Activated CD4-positive, alpha-beta T cell treated with anti-CD3 and anti-CD28 coated beads, Interleukin-2, Interleukin-4, amounts not matched to agents 100 ng/mL and 50 ng/mL, durations not matched to agents 16 hours and 8 hours (primary cell): ENCODE measurements around the gene LRSAM1.
A peak's percentile ranks its signal among the peaks of the same experiment; 100 is the strongest.

Source experiments
- DNase-seq: peaks from one replicate; pipeline ENCODE4 v3.0.0-alpha.2; 2020; ENCODE audit warnings: low spot score

The LRSAM1 gene

DNA sequence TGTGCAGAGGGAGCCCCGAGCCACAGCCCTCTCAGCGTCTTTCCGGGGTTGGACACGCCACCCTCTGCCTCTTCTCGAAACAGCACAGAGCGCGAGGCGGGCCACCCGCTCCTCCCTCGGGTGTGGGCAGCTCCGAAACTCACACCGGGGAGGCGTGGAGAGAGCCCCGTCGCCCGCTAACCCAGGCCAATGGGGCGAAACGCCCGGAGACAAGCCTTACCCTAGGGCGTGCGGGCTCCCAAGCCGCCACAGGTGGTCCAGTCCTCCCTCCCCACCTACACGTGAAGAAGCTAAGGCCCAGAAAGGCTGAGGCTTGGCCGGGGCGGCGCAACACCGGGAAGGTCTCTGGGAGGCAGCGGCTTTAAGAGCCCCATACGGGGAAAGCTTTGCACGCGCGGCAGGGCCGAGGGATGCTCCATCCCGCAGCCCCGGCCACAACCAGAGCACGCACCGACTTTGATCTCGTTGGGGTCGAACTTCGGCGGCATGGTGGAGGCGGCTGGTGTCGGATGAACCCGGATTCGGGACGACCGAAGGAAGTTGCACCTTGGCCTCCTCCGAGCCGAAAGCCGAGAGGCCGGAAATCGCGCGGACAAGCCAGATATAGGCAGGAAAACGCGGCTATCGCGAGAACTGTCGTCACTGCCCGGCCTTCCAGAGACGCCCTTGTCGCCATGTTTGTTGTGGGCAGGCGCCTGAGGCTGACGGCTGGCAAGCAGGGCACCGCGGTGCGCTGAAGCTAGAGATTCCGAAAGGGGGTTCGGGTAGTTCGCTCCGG, at the start of gene LRSAM1, which contains the start of gene RPL12:
TSS of gene LRSAM1 (plus strand) at position 681 of the 778 bp plus-strand sequence. CDS start 3,018 bp downstream, outside the sequence.
TSS of gene RPL12 (minus strand) at position 577 of the 778 bp plus-strand sequence. CDS start at position 488, 89 bp downstream.
- DNase-seq, result peak; percentile 97

DNA sequence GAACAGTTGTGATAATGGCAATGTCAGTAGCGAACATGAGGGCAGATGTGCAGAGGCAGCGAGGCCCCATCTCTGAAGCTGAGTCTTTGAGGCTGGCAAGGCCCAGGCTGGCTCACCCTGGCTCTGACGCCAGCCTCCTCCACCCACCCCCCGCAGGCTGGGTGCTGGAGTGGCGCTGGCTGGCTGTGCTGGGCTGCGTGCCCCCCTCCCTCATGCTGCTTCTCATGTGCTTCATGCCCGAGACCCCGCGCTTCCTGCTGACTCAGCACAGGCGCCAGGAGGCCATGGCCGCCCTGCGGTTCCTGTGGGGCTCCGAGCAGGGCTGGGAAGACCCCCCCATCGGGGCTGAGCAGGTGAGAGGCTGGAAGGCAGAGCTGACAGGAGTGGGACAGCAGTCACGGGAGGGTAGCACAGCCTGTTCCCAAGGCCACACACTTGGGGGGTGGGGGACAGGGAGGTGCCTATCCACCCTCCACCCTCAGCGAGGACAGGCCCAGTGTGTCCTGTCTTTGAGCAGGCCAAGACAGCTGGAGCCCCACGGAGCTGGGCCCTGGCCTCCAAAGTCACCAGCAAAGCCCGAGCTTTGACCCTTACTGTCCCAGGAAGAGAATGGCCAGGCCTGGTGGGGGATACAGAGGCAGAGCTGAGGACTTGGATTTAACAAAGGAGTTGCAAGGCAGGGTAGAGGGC, 48.8 kb upstream of the LRSAM1 start:
- no peak for DNase-seq

DNA sequence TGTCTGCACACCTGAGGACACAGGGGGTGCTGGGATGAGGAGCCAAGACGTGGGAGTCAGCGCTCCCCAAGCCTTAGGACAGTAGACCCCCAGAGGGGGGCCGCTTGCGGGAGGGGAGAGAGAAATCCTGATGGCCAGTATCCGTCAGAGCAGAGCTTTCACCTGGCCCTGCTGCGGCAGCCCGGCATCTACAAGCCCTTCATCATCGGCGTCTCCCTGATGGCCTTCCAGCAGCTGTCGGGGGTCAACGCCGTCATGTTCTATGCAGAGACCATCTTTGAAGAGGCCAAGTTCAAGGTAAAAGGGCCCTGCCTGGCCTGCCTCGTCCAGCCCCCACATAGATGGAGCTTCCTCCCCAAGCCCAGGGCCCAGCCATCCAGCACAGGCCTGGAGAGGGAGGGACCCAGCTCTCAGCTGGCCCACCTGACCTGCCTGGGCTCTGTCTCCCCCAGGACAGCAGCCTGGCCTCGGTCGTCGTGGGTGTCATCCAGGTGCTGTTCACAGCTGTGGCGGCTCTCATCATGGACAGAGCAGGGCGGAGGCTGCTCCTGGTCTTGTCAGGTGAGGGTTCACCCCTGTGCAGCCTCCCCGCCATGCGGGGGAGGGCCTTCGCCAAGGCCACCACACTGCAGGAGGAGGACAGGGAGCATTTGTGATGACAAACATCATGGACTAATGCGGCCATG, 47.7 kb upstream of the LRSAM1 start:
- no peak for DNase-seq

DNA sequence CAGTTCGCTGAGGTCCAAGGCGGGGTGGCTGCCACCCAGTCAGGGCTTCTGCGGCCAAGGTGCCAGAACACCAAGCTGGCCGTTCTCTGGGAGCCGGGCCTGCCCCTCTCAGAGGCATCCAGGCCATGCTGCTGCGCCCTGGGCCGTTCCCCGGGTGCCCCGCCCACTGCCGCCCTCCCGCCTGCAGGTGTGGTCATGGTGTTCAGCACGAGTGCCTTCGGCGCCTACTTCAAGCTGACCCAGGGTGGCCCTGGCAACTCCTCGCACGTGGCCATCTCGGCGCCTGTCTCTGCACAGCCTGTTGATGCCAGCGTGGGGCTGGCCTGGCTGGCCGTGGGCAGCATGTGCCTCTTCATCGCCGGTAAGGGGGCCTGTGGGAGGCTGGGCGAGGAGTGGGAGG, 46.7 kb upstream of the LRSAM1 start:
- DNase-seq, result no peak

DNA sequence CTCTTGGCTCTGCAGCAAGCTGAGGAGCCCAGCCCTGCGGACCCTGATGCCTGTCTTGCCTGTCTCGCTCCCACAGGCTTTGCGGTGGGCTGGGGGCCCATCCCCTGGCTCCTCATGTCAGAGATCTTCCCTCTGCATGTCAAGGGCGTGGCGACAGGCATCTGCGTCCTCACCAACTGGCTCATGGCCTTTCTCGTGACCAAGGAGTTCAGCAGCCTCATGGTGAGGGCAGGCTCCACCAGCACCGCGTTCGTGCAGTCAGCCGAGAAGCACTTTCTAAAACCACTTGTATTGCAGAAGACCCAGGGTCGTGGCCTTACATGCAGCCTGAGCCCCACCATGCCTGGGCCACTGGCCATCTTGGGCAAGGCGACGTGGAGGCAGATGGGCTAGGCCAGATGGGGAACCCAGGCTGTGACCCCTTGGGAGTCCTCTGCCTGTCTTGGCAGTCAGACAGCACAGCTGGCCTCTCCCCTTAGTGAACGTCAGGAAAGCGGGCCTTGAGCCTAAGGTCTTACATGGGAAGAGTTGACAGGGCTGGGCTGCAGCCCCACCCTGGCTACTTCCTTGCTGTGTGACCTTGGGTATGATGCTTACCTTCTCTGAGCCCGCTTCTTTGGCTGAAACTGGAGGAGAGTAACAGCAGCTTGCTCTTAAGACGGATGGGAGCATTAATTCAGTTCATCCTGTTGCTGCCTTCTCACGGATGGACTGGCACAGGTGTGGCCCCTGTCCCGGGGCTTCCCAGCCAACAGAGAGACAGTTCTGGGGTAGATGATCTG, 45.8 kb upstream of the LRSAM1 start:
- no peak for DNase-seq

DNA sequence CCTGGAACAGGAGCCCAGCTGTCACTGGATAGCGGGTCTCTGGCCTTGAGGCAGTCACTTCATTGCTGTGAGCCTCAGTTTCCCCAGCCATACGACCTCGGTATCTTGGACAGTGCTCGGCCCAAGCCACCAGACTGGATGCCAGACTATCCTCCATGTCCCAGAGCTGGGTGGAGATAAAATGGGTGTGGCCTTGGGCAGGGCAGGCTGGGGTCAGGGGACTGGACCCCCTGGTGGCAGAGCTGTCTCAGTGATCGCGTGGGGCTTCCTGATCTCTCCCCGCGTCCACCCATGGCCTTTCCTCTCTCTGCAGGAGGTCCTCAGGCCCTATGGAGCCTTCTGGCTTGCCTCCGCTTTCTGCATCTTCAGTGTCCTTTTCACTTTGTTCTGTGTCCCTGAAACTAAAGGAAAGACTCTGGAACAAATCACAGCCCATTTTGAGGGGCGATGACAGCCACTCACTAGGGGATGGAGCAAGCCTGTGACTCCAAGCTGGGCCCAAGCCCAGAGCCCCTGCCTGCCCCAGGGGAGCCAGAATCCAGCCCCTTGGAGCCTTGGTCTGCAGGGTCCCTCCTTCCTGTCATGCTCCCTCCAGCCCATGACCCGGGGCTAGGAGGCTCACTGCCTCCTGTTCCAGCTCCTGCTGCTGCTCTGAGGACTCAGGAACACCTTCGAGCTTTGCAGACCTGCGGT, 44.4 kb upstream of the LRSAM1 start:
- DNase-seq, result no peak

DNA sequence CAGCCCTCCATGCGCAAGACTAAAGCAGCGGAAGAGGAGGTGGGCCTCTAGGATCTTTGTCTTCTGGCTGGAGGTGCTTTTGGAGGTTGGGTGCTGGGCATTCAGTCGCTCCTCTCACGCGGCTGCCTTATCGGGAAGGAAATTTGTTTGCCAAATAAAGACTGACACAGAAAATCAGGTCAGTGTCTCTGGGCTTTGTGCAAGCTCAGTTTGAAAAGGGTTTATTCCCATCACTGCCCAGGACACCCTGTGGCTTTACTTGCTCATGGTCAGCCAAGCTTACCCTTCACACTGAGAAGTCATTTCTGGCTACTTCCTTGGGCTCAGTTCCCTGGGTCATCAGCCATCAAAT, 43.8 kb upstream of the LRSAM1 start:
- DNase-seq, result no peak

DNA sequence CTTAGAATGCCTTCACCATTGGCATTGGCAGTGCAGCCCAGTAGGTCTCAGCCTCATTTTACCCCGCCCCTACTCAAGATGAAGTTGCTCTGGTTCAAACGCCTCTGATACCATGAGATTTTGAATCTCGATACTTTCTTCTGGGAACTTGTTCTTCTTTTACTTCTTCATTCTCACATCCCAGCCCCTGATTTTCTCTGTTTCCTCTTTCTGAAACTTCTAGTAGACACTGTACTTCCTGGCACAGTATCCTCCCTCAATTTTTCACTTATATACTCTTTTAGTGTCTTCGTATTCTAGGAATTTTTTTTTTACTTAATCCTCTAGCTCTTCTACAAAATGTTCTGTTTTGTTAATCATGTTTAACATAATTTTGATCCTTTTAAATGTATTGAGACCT, 40.2 kb upstream of the LRSAM1 start:
- no peak for DNase-seq

DNA sequence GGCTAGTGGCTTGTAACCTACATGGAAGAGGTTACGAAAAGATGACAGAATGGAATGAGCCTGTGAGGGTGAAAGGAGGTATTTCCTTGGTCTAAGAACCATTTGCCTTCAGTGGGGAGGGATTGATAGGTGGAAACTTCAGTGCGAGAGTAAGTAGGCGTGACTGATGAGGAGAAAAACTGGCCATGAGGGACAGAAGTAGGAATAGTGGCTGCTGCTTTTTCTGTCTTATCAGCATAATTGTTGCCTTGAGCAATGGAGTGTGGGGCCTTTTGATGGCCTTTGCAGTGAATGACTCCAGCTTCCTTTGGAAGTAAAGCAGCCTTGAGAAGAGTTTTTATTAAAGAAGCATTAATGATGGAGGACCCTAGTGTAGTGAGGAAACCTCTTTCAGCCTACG, 36.2 kb upstream of the LRSAM1 start:
- DNase-seq, result no peak

DNA sequence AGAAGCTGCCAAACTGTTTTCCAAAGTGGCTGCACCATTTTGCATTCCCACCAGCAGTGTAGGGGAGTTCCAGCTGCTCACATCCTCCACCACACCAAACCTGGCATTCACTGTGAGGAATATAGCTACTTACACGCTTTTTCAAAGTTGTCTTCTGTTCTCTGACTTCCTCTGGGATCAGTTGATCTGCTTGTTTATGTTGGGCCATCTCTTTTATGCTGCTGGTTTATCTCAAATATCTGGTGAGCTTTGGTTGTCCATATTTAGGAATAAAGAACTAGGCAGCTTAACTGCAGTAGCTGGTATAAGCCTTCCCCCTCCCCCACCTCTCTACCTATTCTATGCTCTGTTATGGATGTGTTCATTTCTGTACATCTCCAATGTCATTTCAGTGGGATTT, 35.7 kb upstream of the LRSAM1 start:
- DNase-seq, result no peak

DNA sequence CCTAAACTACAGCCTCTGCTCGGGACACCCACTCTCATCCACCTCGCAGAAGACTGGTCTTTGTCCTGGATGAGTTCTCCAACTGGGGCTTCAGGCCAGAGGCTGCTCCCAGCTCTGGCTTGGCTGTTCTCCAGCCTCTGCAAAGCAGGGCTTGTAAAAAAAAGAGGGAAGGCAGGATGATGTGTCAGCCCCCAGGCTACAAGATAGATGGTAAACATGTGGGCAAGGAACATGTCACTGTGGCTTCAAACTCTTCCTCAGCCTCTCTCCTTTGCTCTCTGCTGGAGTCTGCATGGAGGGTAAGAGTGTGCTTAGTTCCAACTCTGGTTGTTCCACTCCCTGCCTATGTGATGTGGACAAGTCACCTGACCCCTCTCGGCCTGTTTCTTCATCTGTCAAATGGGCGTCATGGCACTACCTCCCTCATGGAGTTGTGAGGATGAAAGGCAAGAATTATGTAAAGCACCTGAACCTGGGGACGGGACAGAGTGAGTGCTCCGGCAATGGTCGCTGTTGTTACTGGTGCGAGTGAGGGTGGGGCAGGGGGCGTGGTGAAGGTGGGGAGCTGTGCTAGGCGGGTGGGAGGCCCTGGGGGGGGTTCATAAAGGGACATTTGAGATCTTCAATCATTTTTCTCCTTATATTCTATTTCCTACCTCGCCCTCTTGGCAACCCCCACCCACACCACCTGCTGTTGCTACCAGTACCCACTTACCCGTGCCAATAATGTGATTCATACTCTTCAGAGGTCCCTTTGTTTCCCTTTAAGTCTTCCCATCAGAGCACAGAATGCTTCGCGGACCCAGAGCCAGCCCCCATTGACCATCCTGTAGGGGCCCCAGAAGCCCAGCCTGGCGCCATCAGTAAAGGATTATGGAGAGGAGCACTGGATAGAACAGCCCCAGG, 33.9 kb upstream of the LRSAM1 start:
- no peak for DNase-seq

DNA sequence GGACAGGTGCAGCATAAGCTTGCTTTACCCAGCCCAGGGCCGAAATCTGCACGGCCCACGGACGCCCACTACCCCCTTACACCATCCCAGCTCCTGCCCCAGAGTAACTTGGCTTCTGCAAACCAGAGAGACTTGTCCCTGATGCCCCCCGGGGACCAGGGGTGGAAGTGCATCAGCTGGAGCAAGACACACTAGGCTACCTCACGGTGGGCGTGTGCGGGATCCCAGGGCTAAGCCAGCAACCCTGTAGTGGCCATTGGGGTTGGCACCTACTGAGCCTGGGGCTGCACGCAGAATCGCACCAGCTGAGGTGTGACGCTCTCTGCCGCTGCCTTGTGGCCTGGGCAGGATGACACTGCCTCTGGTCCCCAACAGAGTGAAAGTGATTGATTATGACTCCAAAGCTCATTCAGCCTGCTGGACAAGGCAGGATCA, 33.3 kb upstream of the LRSAM1 start:
- DNase-seq, result peak; percentile 29

DNA sequence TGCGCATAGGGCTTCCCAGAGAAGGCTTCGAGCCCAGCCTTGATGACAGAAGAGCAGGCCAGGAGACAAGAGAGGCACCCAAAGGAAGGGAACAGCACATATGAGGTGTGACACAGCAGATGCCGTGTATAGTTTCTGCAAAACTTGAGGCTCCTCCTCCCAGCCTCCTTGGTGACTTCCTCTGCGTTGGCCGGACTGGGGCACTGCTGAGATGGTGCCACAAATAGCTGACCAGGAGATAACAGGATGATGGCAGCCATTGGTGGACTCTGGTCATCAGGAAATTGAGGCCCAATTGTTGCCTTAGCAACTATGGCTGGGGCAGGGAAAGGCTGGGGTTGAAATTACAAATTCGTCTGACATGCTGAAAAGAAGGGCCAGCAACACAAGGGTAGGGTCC, 32.0 kb upstream of the LRSAM1 start:
- DNase-seq, result no peak

DNA sequence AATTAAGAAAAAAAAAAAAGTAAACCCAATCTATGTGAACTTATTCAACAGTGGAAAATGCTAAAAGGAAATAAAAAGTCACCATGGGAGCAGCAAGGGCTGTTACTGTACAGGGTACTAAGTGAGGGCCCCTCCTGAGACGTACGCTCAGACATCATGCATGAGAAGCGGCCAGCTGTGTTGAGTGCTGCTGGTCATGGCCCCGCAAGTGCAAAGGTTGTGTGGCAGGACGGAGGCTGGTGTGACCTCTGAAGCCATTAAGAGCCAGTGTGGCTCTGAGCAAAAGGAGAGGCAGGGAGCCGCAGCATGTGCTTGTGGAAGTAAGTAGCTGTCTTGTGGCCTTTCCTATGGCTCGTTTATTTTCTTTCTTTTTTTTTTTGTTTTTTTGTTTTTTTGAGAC, 30.3 kb upstream of the LRSAM1 start:
- no peak for DNase-seq

DNA sequence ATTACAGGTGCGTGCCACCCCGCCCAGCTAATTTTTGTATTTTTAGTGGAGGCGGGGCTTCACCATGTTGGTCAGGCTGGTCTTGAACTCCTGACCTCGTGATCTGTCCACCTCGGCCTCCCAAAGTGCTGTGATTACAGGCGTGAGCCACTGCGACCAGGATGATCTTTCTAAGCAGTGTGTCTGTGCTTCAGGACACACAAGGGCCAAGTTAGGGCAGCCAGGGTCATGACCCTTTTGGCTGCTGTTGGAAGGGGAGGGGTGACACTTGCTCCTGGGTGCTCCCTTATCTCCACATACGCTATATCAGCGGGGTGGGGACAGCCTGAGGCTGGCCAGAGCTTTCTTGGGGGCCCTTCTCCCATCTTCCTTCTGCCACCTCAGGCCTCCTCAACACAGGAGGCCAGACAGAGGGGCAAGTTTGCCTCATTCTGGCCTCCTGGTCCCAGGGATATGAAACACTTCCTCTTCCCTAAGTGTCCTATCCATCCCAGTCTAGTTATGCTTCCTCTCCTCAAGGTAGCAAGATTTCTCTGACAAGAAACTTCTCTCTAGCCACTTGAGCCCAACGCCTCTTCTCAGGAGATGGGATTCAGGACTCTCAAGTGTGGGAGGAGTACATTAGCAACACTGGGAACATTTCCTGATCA, 29.1 kb upstream of the LRSAM1 start:
- DNase-seq, result no peak

DNA sequence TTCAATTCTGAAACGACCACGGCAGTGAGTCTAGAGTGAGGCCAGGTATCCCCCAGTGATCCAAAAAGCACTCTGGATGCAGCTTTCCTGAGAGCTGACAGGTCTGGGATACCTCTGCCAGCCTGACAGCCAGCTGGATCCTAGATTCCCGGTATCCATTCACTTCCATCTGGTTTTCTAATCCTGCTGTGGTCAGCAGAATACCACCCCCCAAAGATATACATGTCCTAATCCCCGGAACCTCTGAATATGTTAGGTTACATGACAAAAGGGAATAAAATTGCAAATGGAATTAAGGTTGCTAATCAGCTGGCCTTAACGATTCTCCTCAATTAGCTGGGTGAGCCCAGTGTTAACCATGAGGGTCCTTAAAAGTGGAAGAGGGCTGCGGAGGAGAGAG, 28.5 kb upstream of the LRSAM1 start:
- DNase-seq, result no peak

DNA sequence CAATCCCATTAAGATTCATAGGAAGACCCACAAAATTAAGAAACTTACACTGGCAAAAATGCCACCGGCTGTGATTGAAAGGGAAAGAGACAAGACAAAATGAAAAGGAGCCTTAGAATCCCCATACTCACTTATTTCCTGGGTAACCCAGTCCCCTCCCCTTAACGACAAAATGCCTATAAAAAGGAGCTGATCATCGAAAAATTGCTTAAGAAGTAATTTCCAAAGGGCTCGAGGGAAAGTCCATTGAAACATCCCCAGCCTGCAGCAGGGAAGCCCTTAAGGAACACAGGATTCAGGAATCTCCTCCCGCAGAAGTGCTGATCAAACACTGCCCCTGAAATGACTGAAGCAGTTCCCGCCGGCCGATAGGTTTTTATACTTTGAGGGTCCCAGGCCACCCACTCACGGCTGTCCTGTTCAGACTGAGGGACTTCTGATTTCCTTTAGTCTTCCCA, 27.8 kb upstream of the LRSAM1 start:
- no peak for DNase-seq

DNA sequence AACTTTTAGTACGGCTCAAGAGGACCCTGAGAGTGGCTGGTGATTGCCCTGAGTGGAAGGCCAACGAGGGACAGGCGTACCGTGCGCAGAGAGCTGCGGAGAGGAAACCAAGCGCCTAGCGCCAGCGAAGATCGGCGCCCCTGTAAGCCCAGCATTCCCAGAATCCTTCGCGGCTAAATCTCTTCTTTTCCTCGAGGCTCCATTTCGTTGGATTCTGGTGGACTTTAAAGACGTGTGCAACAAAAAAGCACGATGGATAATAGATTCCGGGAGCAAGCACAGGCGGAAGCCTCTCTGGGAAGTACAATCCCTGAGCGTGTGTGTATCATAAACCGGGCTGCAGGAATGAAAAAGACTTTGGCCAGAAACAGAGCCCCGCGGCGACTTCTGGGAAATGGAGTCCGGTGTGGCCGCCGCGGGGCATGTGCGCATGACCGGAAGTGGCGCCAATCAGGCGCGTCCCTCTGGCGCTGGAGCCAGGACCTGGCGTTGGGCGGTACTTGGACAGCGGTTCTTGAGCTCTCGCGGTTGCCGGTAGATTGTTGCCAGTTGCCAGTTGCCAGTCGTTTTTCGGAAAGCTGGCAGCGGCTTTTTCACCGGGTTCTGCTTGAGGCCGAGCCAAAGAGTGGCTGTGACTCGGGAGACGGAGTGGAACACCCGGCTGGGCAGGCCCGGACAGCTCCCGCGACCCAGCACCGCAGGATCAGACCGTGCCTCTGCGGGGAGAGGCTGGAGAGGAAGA, 27.2 kb upstream of the LRSAM1 start, which contains the start of gene ZNF79:
TSS of gene ZNF79 (plus strand) at position 449 of the 742 bp plus-strand sequence. CDS start 406 bp downstream, outside the sequence.
- DNase-seq, result peak; percentile 93

DNA sequence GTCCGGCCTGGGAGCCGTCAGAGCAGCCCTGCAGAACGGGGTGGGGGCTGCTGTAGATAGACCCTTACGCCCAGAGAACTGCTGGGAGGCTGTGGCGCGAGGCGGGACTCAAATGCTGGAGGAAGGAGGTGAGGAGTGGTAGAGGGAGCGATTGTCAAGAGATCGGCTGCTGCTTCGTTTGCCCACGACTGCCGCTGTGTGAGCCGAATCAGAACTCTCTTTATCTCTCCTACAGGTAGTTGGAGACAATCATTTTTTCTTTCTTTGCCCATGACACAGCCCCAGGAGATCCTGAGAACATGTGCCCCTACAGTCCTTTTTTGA, 26.7 kb upstream of the LRSAM1 start:
- peak; percentile 24 for DNase-seq
